COLO668 (cell line): ENCODE measurements around the gene ZNHIT6.
A peak's percentile ranks its signal among the peaks of the same experiment; 100 is the strongest.

Experiments used
- DNase-seq: peaks from one replicate; lab custom pipeline; 2025; ENCODE audit not compliant: unreplicated experiment; lab: John Stamatoyannopoulos, UW

The ZNHIT6 gene

DNA sequence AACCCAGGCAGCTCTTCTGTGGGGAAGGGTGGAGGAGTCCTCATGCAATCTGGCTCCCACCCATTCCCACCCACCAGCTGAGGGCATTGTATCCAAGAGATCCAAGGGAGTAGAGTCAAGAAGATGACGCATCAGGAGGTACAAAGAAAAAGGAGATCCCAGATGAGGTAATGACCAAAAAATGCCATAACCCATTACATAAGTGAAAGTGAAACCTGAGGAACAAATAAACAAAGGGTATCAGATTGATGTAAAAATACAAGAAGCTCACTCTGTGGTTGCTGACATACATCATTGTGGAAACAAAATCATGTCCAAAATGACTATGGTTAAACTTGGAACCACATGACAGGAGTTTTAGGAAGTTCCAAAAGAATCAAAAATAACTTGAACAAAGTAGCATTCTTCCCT, 85.2 kb downstream of the ZNHIT6 start:
- no peak for DNase-seq

DNA sequence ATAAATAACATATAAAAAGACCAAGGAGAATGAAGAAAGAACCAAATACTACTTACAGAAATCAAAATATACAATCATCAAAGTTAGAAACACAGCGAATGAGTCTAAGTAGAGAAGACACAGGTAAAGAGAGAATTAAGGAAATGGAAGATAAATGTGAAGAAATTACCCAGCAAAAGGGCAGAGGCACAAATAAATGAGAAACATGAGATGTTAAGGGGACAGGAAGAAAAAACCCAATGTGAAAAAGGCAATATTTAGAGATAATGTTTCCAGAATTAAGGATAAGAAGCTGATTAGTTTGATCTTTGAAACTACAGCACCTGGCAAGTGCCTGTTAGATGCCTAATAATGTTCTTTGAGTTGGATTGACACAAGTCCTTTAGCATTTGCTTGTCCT, 86.8 kb downstream of the ZNHIT6 start:
- DNase-seq, result no peak

DNA sequence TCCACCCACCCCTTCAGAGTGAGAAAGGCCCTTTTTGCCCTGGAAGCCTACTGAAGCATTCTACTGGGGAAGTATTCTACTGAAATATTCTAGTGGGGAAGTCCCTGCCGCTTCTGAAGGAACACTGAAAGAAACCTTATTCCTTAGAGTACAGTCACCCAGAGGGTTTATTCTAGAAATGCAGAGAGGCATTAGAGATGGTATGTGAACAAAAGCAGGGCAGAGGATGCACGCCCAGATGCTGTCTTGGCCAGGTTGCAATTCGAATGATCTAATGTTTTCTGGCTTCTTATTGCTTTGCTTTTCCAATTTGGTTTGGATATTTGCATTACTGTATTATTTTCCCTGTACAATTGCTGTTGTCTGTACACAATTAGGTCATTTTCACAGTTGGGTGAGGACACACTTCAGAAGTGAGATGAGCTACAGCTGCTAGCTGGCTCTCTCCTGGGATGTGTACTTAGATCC, 90.6 kb downstream of the ZNHIT6 start:
- no peak for DNase-seq

DNA sequence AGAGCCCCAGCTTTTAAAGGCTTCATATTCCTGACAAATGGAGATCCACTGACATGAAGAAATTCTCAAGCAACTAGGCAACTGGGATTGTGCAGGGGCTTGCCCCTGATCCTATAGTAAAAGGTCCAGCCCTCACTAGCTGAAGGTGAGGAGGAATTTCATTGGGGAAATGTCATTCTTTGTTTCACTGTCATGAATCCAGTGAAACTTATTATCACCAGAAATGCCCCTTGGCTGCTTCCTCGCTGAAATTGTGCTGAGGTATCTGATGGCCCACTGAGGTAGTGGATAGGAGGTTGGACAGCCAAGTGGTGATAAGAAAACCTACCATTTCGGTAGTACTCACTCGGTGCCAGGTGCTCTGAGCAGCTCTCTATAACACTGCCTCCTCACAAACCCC, 91.5 kb downstream of the ZNHIT6 start:
- DNase-seq, result no peak

DNA sequence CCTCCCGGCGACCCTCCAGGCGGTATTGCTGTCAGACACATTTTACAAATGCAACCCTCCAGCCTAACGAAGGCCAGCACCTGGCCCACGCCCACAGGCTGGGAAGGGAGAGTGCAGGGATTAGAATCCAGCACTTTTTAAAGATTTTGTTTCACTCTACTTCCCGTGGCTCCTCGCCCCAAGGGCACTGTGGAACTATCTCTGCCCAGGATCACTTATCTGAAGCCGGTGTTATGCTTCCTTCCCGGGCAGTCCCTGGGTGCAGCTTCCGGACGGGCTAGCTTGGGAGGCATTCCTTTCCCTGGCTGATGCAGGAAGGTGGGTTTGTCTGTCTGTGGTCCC, 91.9 kb downstream of the ZNHIT6 start:
- no peak for DNase-seq

DNA sequence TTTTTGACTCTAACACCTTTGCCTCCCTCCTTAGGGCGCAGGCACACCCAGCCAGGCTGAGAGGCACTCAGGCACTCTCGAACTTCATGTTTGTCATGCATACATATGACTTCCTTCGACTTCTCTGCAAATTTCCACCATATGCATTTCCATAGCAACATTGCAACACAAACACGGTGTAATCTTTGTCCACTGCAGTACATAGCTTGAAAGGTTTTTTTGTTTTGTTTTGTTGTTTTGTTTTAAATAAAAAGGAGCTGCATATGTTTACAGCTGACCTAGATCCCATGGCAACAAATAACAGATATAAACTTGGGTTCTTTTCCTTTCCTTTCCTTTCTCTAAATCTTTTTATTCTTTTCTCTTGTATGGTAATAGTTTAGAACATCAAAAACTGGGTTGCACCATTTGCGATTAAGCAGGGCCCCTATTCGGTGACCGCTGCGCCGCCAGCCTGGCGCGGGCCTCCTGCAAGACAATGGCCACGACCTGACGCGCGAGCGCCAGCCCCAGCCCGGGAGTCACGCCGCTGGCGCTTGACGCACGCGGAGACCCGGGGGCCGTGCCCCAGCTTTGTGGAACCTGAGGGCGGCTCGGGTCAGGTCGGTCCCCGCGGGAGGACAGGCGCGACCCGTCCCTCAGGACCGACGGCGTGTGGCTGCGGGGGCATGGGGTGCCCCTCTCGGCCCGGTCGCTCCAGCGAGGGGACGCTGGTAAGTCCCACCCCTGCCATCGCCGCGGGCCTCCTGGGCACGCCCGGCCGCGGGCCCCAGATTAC, 92.5 kb downstream of the ZNHIT6 start:
- no peak for DNase-seq

DNA sequence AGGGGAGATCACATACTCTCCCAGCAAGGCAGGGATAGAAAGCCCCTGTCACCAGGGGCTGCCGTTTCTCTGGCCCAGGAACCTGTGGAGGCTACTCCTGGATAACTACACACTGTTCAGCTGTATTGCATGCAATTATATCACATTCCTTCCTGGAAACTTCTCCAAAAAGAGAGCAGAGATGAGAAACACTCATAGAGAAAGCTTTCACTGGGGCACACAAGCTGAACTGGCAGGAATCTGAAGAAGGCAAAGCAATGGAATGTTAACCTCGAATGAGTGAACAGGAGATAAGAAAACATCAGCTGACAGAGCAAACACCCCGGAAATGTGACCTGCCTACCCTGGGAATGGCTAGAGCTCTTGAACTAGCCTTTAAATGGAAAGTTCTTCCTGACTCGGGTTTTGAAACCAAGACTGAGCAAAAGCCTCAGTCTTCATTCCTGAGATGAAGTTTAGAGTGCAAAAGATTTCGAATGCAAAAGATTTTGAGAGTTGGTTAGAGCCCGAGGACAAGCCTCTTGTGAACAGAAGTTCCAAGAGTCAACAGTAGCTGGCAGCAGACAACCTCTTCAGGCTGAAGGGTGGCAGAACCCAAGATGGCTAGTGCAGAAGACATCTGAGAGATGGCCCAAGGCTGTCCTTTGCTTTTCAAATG, 95.4 kb downstream of the ZNHIT6 start:
- DNase-seq, result no peak

DNA sequence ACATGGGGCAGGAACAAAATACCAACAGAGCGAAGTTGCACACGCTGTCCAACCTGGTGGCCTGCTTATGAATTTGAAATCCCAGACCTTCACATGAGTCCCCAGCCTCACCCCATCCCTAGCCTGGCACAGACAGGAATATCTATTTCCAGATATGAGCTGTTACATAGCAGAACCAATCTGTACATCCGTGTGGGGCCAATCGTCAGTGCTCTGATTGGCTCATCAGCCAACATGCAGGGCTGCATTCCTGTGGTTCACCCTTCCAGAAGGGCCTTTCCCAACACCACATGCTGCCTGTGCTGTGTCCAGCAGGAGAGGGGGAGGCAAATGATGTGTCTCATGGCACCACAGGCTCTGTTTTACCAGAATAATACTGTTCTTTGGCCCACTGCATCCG, 96.4 kb downstream of the ZNHIT6 start:
- DNase-seq, result no peak

DNA sequence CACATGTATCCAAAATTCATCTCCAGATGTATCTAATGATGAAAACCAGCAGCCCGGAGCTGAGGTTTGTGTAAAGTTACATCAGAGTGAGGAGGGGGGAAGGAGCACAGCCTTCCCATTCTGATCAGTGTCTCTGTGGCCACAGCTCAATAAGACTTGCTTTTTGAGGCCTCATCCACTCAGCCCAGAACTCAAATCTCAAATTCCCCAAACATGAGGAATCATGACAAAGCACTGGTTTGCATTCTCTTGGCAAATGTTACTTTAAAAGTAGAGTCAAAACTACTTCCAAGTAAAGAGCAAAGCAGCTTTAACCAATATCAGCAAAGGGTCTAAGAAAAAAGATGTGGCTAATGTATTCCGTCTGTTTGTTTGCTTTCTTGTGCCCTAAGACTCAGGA, 96.8 kb downstream of the ZNHIT6 start:
- no peak for DNase-seq

DNA sequence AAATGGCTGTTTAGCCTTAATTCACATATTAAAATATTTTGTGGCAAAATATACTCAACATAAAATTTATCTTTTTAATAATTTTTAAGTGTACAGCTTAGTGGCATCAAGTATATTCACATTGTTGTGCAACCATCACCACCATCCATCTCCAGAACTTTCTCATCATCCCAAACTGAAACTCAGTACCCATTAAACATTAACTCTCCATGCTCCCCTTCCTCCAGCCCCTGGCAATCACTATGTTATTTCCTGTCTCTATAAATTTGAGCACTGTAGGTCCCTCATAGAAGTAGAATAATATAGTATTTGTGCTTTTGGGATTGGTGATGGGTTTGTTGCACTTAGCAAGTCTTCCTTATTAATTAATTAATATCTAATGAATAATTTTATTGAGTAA, 98.3 kb downstream of the ZNHIT6 start:
- no peak for DNase-seq

DNA sequence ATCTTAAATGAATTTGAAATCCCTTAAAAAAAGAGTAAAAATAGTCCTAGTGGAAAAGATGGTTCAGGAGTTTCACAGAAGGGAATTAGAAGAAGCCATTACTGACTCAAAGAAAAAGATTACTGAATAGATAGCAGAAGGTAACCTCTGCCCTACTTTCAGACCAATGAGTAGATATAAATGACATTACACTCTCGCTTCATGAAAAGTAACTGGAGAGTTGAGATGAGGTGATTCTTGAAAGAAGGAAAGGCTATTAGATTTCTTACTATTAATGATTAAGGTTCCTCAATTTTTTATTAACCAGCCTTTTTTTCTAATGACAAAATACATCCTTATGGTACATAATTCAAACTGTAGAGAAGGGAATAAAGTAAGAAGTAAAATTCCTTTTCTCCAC, 99.4 kb downstream of the ZNHIT6 start:
- no peak for DNase-seq

DNA sequence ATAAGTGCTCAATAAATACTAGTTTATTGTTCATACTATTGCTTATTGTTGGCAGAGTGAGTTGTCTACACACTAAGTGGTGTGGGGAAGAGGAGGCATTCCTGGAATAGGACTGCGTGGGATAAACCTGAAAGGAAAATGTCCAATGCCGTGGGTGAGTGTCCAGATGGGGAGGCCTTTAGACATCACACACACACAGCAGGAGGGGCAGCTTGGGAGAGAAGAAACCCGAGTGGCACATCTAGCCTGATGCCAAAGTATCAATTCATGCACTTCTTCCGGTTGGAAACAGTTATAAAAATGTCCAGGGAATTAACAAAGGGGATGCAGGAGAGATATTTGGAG, 100.3 kb downstream of the ZNHIT6 start:
- no peak for DNase-seq

DNA sequence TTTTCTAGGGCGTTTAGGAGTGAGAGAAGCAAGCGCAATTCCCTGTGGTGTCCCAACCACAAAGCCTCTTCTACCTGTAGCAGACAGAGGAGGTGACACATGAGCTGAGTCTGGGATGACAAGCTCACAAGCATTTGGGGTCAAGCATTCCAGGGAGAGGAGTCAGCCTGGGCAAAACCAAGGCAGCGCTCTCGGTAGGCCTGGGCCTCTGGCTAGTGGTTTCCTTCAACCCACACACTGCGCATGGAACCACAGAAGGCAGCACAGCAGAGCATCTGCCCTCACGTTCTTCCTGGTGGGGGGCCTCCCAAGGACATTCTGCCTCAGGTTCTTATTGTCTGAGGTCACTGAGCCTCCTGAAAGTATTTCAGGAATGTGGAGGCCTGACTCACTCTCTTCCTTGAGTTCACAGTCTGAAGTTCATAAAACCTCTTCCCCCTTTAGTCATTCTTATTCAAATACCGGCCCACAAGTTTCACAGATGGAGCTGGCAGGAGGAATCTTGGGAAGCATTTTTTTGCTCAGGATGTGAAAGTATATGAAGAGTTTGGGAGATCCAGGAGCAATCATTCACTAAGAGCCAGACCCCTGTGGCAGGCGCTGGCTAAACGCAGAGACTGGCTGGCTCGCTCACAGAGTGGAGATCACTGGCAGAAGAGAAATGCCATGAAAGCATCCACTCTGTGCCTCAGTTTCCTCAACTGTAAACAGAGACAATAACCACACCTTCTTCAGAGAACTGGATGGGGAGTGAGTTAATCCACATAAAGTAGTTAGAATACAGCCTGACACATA, 100.9 kb downstream of the ZNHIT6 start:
- no peak for DNase-seq

DNA sequence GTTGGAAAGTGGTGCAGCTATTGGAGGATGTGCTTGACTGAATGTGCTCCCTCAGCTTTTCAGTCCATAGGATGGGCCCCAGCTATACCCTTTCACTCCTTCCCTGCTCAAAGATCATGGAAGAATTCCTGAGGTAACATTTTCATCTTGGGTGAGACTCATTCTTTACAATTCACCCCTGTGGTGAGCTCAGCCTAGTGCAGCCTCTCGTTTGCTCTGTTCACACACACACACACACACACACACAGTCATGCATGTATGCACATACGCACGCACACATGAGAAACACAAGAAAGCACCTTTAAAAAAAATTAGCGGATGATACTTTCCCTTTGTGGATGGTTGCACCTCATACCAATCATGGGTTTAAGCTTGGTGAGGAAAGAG, 101.8 kb downstream of the ZNHIT6 start:
- no peak for DNase-seq

DNA sequence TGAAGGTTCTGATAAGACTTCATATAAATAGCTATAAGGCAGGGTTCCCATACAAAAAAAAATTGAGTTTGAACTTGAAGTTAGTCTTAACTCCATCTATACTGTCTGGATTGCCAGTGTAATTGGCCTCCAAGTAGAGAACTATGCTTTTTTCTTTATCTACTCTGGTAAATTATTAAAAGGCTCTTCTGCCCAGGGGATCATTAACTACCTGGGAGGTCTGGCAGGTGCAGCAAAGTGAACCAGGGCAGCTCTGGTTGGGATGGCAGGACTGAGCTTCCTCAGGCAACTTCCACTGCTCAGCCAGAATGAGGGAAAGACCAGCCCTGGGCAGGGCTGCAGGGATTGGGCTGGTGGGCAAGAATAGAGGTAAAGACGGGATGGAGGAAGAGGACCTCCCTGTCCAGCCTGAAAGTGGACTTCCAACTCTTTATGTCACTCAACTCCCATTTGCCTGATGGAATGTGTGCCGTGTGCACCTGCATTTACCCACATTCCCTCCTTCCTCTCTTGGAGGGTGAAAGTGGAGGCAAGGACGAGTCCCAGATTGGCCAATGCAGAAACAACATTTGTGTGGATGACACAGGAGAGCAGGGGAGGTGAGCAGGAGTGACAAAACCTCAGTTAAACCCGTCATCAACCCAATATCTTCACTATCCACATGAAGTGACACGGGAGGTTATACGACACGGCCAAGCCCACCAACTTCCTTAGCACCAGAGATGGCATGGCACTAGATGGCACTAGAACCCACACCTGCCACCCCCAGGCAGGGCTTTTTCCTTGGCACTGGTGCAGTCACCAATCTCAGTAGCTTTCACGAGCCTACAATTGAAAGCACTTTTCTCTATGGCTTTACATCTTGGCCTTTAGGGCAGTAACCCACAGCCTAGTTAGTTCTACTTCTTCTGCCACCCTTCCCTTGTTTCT, 102.5 kb downstream of the ZNHIT6 start:
- DNase-seq, result peak; percentile 60

DNA sequence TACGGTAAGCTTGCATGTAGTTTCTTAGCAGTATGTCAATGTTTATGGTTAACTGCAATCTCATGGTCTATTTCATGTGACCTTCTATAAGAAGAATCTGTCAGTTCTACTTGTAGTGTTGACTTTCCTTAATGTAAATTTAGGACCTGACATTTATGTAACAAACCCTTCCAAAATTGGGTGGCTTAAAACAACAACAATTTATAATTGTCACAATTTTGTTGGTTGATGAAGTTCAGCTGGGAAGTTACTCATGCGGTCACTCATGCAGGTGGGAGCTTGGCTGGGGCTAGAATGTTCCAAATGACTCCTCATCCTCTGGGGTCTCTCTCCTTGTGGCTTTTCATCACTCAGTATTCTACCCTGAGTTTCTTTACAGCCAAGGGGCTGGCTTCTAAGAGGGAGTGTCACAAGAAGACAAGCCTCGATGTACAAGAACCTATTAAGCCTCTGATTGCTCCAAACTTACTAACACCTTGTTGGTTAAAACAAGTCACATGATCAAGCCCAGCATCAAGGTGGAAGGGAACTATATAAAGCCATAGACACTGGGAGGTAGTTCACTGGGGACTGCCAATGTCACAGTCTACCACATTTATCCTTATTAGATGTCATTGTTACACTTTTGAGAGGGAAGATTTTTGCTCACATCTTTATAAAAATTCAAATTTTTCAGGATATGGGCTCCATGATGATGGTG, 103.8 kb downstream of the ZNHIT6 start:
- DNase-seq, result no peak

DNA sequence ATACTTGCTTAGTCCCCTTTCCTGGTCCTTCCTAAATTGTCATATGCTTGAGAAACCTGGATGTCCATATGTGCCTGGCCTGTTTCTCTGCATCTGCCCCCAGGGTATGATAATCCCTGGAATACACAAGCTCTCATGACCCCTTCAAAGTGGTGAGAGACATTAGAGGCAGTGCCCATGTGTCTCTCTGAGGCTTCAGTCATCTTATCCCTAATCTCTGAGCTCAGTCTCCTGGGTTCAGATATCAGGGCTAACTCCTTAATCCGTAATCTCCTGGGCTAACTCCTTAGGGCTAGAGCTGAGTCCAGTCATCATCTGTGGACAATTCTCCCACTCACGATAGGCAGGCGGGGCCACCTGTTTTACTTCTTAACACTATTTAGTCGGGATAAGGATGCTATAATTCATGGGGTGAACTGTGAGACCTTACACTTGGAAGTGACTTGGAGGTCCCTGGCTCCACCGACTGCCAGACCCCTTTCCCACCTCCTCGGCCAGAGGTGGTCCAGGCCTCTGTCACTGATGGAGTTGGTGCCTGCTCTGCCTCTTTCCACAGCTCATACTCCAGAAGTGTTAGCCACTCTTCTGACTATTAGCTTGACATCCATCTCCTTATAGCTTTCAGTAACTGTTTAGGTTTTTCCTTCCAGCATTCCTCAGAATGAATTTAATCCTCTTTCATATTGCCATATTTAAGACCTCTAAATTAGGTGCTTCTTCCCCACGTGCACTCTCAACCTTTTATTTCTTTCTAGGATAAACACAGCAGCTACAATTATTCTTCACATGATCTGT, 105.0 kb downstream of the ZNHIT6 start:
- no peak for DNase-seq

DNA sequence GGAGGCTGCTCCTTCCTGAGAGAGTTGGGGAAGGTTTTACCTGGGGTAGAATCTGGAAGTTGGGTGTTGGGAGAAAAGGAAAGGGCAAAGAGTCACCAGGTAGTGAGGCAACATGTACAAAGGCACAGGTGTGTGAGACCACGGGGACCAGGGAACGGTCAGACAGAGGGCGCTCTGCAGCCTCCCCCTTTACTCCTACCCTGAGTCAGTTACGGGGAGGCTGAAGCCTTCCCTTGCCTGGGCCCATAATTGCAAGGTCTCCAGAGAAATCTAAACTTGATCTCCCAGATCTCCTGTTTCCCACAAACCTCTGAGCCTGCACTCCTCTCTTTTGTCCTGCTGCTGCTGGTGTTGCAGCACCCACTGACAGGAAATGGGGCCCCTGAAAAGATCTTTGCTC, 105.7 kb downstream of the ZNHIT6 start:
- DNase-seq, result no peak

DNA sequence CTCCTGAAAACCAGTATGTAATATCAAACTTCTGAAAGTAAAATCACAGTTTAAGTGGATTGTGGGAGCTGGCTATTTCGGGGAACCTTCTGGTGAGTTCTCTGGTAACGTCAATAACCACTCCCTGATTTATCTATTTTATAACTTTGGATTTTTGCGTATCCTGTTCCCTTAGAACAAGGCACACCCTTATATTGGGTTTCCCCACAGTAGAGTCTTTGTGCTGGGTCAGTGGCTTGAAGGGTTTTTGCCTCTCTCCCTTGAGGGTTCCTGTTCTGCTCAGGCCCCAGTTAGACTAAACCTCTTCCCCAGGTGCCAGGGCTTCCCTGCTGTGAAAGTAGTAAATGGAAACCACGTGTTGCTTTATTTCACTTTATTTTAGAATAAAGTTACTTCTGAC, 106.3 kb downstream of the ZNHIT6 start:
- DNase-seq, result no peak

DNA sequence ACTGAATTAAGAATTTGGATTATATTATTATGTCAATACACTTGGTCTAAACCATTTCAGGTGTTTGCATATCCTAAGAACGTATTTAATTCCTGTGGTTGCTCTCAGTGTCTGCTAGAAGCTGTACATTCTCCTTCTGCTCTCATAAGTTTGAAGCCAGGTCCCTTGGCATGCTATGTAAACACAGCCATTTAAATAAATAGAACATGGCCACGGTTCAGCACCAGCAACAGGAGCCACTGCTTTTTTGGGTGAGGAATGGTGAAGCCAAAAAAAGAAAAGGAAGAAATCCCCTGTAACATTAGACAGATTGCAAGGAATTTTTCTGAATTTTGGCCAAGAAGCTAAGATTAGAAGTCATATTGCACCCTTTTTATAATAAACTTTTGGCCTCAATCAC, 108.6 kb downstream of the ZNHIT6 start:
- DNase-seq, result no peak
